GM12891 (cell line): ENCODE results near the gene TEDC2.

Source experiments
- POLR2A ChIP-seq: IDR thresholded peaks from 2 replicates; pipeline ENCODE4 v1.6.1; 2011; ENCODE audit warnings: low read depth, low read length, control low read depth
- POLR2AphosphoS5 ChIP-seq: IDR thresholded peaks from 2 replicates; pipeline ENCODE4 v1.6.1; 2011; ENCODE audit warnings: low read depth, low read length, control low read depth
- TAF1 ChIP-seq: IDR thresholded peaks from 2 replicates; pipeline ENCODE4 v1.6.1; 2011; ENCODE audit warnings: low read depth, low read length, control low read depth

- TF ChIP-seq POLR2A (no peak), POLR2AphosphoS5 (no peak), TAF1 (no peak)
Measured at GRCh38 chr16:2466667-2467527, 7.0 kb downstream of the TEDC2 start.
